Stimulated activated CD8-positive, alpha-beta memory T cell treated with anti-CD3 and anti-CD28 coated beads, Interleukin-15, amount 100 ng/mL, for 24 hours (primary cell): ENCODE measurements around the gene HSPA1A.
"Not testable (repeated sequence)": the region's sequence is repeated elsewhere in the genome, so short reads cannot be mapped to it uniquely, and the experiment has no call there.

Source experiments
- DNase-seq: peaks from one replicate; pipeline ENCODE4 v3.0.0-alpha.2; 2020; ENCODE audit warnings: low read depth

Gene HSPA1A

GRCh38 chr6:31781244-31782125, 33.9 kb upstream of the HSPA1A start:
- no peak for DNase-seq

DNA sequence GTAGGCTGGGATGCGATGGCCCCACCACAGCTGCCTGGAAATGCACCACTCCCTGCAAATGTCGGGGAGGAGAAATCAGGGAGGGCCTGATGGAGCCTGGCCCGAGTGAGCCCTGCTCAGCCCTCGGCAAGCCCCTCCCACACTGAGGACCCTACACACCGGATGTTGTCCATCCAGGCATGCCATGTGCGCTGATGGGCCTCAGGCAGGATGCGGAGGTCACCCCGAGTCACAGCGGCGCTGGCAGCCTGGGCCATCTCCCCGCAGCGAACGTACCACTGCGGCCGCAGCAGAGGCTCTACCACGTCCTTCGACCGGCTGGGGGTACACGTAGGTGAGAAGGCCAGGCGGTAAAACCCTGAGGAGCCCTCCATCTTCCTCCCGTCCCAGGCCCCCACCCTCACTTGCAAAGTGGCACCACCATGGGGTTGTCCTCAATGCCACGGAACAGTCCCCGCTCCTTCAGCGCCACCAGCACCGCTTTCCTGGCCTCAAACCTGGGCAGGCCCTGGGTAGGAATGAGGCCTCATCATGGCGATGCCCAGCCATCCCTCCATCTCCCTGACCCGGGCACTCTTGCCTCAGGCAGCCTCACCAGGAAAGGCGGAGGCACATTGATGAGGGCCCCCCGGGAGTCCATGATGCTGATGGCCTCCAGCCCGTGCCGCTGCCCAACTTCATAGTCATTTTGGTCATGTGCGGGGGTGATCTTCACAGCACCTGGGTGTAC, 33.1 kb upstream of the HSPA1A start:
- DNase-seq: no peak

- no peak for DNase-seq
Measured at GRCh38 chr6:31784098-31784925, 31.0 kb upstream of the HSPA1A start.

- no peak for DNase-seq
Measured at GRCh38 chr6:31785475-31785874, 29.9 kb upstream of the HSPA1A start.

GRCh38 chr6:31791324-31792089, 23.8 kb upstream of the HSPA1A start:
- no peak for DNase-seq

GRCh38 chr6:31792090-31792374, 23.3 kb upstream of the HSPA1A start:
- DNase-seq: no peak

DNA sequence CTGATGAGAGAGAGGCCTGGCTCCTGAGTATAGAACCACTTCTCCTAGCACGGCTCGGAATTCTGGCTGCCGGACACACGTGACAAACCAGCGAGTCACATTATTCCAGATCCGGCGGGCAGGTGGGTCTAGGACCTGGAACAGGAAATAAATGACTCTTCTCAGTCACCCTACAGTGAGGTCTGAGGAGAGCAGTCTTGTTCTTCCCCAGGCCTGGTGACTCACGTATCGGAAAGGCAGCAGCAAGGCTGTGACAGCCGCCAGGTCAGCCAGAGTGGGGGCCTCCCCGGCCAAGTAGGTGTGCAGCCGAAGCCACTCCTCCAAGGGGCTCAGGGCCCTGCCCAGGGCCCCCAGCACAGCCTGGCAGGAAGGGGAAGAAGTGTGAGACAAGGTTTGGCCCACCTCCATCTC, 22.6 kb upstream of the HSPA1A start:
- no peak for DNase-seq

DNA sequence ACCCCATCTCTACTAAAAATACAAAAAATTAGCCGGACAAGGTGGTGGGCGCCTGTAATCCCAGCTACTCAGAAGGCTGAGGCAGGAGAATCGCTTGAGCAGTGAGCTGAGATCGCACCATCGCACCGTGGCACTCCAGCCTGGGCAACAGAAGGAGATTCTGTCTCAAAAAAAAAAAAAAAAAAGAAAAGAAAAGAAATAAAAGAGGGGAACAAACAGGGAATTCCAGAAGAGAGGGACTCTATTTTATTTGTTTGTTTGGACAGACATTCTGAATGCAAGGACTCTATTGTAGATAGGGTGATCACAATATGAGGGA, 21.5 kb upstream of the HSPA1A start:
- DNase-seq: not testable (repeated sequence)

DNA sequence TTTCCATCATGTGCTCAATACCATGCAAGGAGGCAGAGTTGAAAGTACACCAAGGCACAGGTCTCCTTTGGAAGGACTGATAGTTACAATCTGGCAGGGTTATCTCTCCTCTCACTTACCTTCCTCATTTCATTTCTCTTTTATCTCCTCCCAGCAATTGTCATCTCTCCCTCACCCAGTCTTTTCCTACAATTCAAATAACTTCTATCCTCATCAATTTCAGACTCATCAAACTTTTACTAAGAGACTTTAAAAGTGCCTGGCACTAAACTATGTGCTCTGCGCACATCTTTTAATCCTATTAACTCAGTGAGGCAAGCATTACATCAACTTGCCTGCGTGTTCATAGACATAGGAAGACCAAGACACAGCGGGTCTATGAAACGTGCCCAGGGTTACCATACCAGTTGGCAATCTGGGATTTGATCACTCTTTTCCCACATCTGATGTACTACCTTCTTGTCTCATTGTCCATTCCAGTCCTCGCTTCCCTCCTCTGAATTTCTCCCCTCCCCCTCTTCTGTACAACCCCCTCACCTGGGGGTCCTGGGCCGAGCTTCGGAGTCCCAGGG, 21.0 kb upstream of the HSPA1A start:
- no peak for DNase-seq

DNA sequence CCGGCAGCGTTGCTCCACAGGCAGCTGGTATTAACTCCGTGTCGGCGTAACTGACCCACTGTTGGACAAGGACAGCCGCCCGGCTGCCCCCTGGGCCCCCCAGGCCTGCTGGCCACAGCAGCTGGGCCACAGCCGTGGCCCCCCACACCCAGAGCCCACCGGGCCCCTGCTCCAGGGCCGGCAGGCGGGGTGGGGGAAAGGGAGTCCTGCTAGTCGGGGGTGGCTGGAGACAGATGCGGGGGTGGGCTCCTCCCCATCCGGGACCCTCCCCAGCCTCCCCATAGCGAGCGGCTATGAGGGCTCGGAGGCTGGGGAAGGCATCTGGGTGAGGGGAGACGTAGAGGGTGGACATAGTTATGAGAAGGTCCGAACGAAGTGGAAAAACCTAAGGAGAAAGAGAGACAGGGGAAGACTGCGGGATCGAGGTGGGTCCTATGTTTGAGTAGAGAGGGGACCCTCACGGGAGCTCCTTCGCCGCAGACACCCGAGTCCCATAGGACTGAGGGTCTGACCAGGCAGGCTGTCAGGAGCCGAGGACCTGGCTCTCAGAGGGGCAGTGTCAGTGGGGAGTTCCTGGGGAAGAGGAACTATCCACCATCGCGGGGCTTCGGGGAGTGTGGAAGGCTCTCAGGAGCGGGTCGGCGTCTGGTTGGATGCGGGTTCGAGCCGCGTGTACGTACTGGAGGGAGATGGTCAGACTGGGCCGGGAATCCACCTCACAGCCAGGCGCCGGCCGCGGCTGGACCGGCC, 20.3 kb upstream of the HSPA1A start:
- no peak for DNase-seq

- DNase-seq: peak; percentile 55
Measured at GRCh38 chr6:31795616-31796298, 19.6 kb upstream of the HSPA1A start, which contains the start of gene VARS1. Gene VARS1, minus strand, starts transcription at chr6:31795752. Its CDS starts 535 bp downstream, at chr6:31795217.

DNA sequence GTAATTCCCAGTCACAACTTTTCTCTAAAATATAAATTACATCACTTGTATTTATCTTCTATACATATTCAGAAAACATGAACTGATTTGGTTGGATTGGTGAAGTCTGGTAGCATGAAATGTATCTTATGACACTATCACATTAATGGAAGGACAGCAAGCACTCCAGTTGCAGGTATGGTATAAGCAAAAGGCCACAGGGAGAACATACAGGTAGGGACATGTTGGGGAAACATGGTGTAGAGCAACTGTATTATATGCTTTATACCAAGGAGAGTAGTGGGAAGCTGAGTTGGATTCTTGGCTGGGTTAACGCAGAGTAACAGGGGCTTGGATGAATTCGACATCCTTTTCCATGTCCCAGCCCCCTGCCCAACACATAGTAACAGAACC, 18.4 kb upstream of the HSPA1A start:
- no peak for DNase-seq

- no peak for DNase-seq
Measured at GRCh38 chr6:31797588-31797987, 17.8 kb upstream of the HSPA1A start.

DNA sequence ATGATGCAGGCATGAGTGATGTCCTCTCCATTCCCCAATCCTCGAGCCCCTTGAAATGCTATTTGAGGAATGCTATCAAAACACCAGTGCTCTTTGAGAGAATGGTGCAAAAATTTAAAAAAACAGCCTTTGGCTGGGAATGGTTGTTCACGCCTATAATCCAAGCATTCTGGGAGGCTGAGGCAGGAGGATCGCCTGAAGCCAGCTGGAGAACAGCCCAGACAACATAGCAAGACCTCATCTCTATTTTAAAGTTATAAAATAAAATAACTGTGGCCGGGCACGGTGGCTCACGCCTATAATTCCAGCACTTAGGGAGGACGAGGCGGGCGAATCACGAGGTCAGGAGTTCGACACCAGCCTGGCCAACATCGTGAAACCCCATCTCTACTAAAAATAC, 15.6 kb upstream of the HSPA1A start:
- no peak for DNase-seq

DNA sequence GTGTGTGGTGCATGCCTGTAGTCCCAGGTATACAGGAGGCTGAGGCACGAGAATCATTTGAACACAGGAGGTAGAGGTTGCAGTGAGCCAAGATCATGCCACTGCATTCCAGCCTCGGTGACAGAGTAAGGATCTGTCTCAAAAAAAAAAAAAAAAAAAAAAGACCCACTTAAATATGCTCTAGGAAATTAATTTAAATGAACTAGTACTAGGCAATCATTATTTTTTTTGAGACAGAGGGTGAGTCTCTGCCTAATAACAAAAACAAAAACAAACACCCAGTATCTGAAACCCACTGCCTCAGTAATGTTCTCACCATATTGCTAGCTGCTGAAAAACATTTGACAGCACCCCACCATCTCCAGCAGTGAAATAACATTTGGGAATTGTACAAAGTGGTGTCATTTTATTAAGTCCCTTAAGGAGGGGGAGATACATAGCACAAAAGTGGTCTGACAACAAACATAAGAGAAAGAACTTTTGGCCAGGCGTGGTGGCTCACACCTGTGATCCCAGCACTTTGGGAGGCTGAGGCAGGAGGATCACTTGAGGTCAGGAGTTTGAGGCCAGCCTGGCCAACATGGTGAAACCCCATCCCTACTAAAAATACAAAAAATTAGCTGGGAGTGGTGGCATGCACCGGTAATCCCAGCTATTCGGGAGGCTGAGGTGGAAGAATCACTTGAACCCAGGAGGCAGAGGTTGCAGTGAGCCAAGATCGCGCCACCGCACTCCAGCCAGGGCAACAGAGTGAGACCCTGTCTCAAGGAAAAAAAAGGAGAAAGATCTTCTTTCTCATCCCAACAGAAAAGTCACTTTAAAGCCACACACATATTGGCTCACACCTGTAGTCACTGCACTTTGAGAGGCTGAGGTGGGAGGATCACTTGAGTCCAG, 14.1 kb upstream of the HSPA1A start:
- DNase-seq: not testable (repeated sequence)

- DNase-seq: no peak
Measured at GRCh38 chr6:31805939-31806469, 9.3 kb upstream of the HSPA1A start.

GRCh38 chr6:31806470-31807272, 8.7 kb upstream of the HSPA1A start, which contains the start of gene LSM2:
Gene LSM2, minus strand, starts transcription at chr6:31806966. Its CDS starts 209 bp downstream, at chr6:31806757.
- DNase-seq: peak; percentile 88

GRCh38 chr6:31808599-31808998, 6.7 kb upstream of the HSPA1A start:
- DNase-seq: not testable (repeated sequence)
